Measurements from ENCODE around the gene SLC34A3. TPM values are rescaled to one million over a fixed set of nuclear protein-coding genes. Genes with fewer than 3 reads are reported as not detected.

SLC34A3 gene
- total RNA-seq, 1 donor from 2014 or later = not detected

DNA sequence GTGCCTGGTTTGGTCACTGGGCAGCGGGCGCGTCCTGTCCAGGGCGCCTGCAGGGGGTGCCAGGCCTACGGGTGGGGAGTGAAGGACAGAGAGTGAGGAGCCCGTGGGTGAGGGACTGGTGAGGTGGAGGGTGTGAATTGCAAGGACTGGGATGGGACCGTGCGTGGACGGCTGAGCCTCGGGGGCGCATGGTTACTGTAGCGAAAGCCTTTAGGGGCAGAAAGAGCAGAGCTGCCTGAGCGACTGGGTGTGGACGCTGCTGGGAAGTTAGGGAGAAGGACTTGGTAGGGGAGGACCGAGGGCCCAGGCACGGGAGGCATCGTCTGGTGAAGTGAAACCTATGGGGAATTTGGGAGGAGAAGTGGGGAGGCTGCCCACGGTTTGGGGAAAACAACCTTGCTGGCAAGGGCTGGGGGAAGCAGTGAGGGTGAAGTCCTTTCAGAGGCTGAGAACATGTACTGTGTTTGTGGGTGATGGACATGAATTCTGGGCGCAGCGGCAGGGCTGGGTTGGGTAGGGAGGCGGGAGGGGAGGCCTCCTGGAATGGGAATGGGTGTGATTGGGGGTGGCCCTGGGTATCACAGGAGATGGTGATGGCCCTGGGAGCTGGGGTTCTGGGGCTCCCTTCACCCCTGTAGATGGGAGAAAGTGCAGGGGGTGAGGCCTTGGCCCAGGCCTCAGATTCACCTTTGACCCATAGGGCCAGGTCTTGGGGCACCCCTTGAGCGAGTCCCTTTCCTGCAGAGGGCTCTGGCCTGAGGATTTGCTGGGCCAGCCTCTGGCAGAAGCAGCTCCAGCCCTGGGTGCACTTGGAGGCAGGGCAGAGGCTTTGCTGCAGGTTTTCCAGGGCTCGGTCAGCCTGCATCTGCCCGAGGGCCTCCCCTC lies 45.1 kb downstream of the SLC34A3 start:
- Mint-ChIP-seq H3K36me3 (ENCODE audit: low read depth, unreplicated experiment) (peaks cover 4% of the 10 kb centered on the region), H3K4me3 (ENCODE audit: unreplicated experiment) (no peak overlapping the region), H3K27me3 (ENCODE audit: unreplicated experiment) (peaks cover 9% of the 10 kb centered on the region), H3K27ac (ENCODE audit: unreplicated experiment) (peak overlapping the region; percentile 77), H3K9me3 (ENCODE audit: unreplicated experiment) (no peaks in the 10 kb centered on the region), H3K4me1 (ENCODE audit: unreplicated experiment) (peaks cover 21% of the 10 kb centered on the region)
- TF ChIP-seq, protein P1, sequence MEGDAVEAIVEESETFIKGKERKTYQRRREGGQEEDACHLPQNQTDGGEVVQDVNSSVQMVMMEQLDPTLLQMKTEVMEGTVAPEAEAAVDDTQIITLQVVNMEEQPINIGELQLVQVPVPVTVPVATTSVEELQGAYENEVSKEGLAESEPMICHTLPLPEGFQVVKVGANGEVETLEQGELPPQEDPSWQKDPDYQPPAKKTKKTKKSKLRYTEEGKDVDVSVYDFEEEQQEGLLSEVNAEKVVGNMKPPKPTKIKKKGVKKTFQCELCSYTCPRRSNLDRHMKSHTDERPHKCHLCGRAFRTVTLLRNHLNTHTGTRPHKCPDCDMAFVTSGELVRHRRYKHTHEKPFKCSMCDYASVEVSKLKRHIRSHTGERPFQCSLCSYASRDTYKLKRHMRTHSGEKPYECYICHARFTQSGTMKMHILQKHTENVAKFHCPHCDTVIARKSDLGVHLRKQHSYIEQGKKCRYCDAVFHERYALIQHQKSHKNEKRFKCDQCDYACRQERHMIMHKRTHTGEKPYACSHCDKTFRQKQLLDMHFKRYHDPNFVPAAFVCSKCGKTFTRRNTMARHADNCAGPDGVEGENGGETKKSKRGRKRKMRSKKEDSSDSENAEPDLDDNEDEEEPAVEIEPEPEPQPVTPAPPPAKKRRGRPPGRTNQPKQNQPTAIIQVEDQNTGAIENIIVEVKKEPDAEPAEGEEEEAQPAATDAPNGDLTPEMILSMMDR (IDR thresholded peaks at IDR 0.05; ENCODE audit: unreplicated experiment) = no peak
- DNase-seq (ENCODE audit: low spot score) = no peak

DNA sequence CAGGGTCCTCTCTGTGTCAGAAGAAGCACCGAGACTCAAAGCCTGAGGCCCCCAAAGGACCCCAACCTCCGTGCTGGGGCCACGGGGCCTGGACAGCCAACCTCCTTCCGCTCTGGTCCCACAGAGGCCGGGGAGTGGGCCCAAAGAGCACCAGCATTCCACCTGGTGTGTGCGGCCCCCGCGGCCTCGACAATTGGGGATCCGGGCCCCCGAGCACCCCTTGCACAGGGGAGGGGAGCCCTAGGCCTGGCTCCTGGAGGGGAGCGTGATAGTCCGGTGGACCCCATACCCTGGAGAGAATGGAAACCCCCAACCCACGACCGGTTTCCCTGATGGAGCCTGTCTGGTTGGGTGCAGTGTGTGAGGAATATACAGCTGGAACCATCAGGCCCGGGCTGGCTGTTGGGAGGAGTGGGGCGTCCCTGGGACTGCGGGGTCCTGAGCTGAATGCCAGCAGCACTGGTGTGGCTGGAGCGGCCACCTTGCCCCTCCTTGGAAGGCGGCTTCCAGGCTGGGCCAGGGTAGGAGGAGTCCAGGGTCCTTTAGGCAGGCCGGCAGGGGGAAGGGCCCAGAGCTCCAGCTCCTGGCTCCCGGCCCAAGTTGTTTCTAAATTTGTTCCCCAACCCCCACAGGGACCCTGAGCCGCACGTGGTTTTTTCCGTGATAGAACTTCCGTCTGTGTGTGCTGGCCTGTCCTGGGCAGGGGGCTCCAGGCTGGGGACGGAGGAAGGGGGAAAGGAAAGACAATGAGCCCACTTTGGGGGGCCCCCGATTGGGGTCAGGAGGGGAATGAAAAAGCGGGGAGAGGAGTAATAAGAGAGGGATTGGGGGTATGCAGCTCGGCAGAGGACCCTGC lies 46.0 kb downstream of the SLC34A3 start:
- Mint-ChIP-seq H3K36me3 (ENCODE audit: low read depth, unreplicated experiment) (peaks cover 4% of the 10 kb centered on the region), H3K4me3 (ENCODE audit: unreplicated experiment) (no peak overlapping the region), H3K4me1 (ENCODE audit: unreplicated experiment) (peaks cover 21% of the 10 kb centered on the region), H3K27ac (ENCODE audit: unreplicated experiment) (peak overlapping the region; percentile 93), H3K9me3 (ENCODE audit: unreplicated experiment) (no peaks in the 10 kb centered on the region), H3K27me3 (ENCODE audit: unreplicated experiment) (peaks cover 9% of the 10 kb centered on the region)
- TF ChIP-seq, protein P1 (IDR thresholded peaks at IDR 0.05; ENCODE audit: unreplicated experiment) = no peak
- peak; percentile 46 for DNase-seq (ENCODE audit: low spot score)

DNA sequence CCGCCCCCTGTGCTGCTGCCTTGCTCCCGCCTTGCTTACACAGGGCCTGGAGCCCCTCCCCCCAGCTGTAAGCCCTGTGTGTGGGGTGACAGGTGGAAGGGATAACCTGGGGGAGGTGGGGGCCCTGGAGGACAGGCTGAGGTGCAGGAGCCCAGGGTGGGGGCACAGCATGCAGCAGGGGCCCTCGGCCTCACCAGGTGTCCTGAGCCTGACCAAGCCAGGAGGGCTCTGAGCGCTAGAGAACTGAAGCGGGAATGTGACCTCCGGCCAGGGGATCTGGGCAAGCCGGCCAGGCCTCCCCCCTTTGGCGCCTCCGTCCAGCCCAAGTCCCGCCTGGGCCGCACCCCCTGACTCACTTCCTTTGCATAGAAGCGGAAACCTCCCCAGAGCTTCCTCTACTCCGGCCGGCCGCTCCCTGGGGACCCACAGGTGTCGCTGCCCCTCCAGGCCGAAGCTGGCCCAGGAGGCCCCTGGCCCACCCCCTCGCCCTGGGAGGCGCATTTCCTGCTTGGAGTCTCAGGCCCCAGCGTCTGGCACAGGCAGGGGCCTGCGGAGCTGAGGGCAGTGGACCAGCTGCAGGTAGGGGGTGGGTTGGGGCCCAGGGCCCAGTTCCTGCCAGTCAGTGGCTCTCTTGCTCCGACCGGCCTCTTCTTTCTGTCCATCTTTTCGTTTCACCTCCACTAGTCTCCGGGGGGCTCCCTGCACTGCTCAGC lies 46.8 kb downstream of the SLC34A3 start, which contains the start of gene TOR4A:
Gene TOR4A, plus strand, starts transcription at position 398 of the 713 bp plus-strand sequence. CDS start 964 bp downstream, outside the sequence.
- TF ChIP-seq, protein P1 (IDR thresholded peaks at IDR 0.05; ENCODE audit: unreplicated experiment) = no peak
- H3K27me3 Mint-ChIP-seq (ENCODE audit: unreplicated experiment) = peaks cover 12% of the 10 kb centered on the region
- H3K27ac Mint-ChIP-seq (ENCODE audit: unreplicated experiment) = peak within 1 kb of the TSS; percentile 93
- H3K36me3 Mint-ChIP-seq (ENCODE audit: low read depth, unreplicated experiment) = peaks cover 11% of the 10 kb centered on the region
- DNase-seq (ENCODE audit: low spot score) = peak; percentile 86
- H3K9me3 Mint-ChIP-seq (ENCODE audit: unreplicated experiment) = no peaks in the 10 kb centered on the region
- peak within 1 kb of the TSS; percentile 87 for H3K4me3 Mint-ChIP-seq (ENCODE audit: unreplicated experiment)
- H3K4me1 Mint-ChIP-seq (ENCODE audit: unreplicated experiment) = peaks cover 21% of the 10 kb centered on the region

DNA sequence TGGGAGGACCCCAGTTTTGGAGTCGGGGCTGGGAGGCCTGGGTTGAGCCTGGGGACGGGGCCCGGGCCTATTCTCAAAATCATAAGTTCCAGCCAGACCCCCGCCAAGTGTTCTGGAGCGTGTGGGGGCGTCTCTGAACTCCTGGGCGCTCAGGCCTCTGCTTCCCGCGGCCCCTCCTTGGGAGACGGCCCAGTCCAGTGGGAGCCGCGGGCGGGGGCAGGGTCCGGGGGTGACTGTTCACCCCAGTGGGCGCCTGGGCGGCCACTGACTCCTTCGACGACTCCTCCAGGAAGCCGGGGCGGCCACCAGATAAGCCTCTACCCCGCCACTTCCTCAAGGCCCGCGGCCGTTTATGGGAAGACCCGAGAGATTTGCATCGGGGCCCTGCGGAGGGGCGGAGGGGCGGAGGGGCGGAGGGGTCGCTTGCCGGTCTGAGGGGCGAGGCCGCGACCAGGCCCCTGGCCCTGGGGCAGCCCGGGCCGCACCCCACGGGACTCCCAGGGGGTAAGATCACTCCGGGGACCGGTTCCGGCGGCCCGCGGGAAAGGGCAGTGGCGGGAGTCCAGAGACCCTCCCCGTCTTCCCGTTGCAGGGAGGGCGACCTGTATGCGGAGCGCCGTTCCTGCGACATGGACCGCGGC lies 47.5 kb downstream of the SLC34A3 start:
- Mint-ChIP-seq H3K27me3 (ENCODE audit: unreplicated experiment) (peaks cover 12% of the 10 kb centered on the region), H3K4me1 (ENCODE audit: unreplicated experiment) (peaks cover 21% of the 10 kb centered on the region), H3K4me3 (ENCODE audit: unreplicated experiment) (peak overlapping the region; percentile 87), H3K27ac (ENCODE audit: unreplicated experiment) (peak overlapping the region; percentile 89), H3K36me3 (ENCODE audit: low read depth, unreplicated experiment) (peaks cover 14% of the 10 kb centered on the region), H3K9me3 (ENCODE audit: unreplicated experiment) (no peaks in the 10 kb centered on the region)
- TF ChIP-seq, protein P1 (IDR thresholded peaks at IDR 0.05; ENCODE audit: unreplicated experiment) = no peak
- DNase-seq (ENCODE audit: low spot score) = peak; percentile 52

All from endothelial cell (in vitro differentiated cells).